ENCODE data around the gene TYMP.

Gene TYMP

GRCh38 chr22:50578776-50579310, 49.0 kb upstream of the TYMP start (continued):
- no peak for TF ChIP-seq TCF7L2 (IDR thresholded peaks at IDR 0.05; ENCODE audit: borderline replicate concordance, low read depth, low read length)
- no peak for TF ChIP-seq ZNF362 (tag by site-specific recombination; IDR thresholded peaks at IDR 0.05)
- no peak for TF ChIP-seq ZNF777 (tag by site-specific recombination; IDR thresholded peaks at IDR 0.05; ENCODE audit: borderline replicate concordance)
- TF ChIP-seq AEBP2 (tag by site-specific recombination; IDR thresholded peaks at IDR 0.05; ENCODE audit: borderline replicate concordance), result no peak

- ChIA-PET POLR2A (interaction anchor here (0.9 to 1.6 kb wide), 4 partner anchors 9 to 53 kb away, joined by 3 to 9 read pairs (median 4); partner anchors contain the start of genes SCO2 and SYCE3), CTCF (interaction anchor here (0.6 to 2.3 kb wide), 4 partner anchors 9 to 113 kb away, joined by 3 to 12 read pairs (median 4); partner anchors contain the start of gene SYCE3)
- H3K27ac ChIP-seq (ENCODE audit: extremely low read depth, low read depth, low read length), result no peak within 1 kb of the TSS
- H3K4me3 ChIP-seq (ENCODE audit: low read depth, low read length), result no peak within 1 kb of the TSS
- no peaks in the 10 kb centered on the region for H3K9me3 ChIP-seq (ENCODE audit: control insufficient read depth, insufficient read depth, low read depth, low read length)
- peaks cover 39 to 77% of the 10 kb centered on the region in 2 experiments for H3K36me3 ChIP-seq (ENCODE audit: control insufficient read depth in 2 of 2, insufficient read depth in 1 of 2, low read length in 2 of 2)
- peaks cover 3% of the 10 kb centered on the region; the same call in 1 of the 2 replicates for H3K4me1 ChIP-seq (ENCODE audit: control insufficient read depth, insufficient read depth, low read length)
- TF ChIP-seq ZFHX2 (tag by site-specific recombination; conservative IDR thresholded peaks at IDR 0.05), result peak; percentile 22; the same call in 1 of the 2 replicates
- no peak for TF ChIP-seq ZNF501 (tag by site-specific recombination; IDR thresholded peaks at IDR 0.05)
- TF ChIP-seq TSHZ1 (tag by site-specific recombination; IDR thresholded peaks at IDR 0.05; ENCODE audit: borderline replicate concordance), result no peak
- TF ChIP-seq ZNF843 (tag by site-specific recombination; IDR thresholded peaks at IDR 0.05), result no peak
- TF ChIP-seq ZNF366 (tag by site-specific recombination; conservative IDR thresholded peaks at IDR 0.05), result no peak
- no peak for TF ChIP-seq ZNF555 (tag by site-specific recombination; conservative IDR thresholded peaks at IDR 0.05)
- peak; percentile 48 for TF ChIP-seq EGR2 (tag by site-specific recombination; IDR thresholded peaks at IDR 0.05; ENCODE audit: low read depth)
- no peak for TF ChIP-seq SP2 (tag by site-specific recombination; IDR thresholded peaks at IDR 0.05)
Measured at GRCh38 chr22:50577987-50578775, 48.4 kb upstream of the TYMP start, which contains the start of gene CPT1B. TSS of gene CPT1B (minus strand) at chr22:50578427. CDS start at chr22:50577915, 512 bp downstream.

GRCh38 chr22:50577697-50577986, 47.8 kb upstream of the TYMP start:
- ChIA-PET CTCF (interaction anchor here (0.8 to 2.3 kb wide), 2 partner anchors 14 to 113 kb away, joined by 3 to 12 read pairs; partner anchors contain the start of gene SYCE3), POLR2A (interaction anchor here (1.6 to 3.3 kb wide), 2 partner anchors 14 to 52 kb away, joined by 4 to 13 read pairs; partner anchors contain the start of genes SCO2 and SYCE3)
- Histone ChIP-seq H3K27ac (ENCODE audit: extremely low read depth, low read depth, low read length) (no peak overlapping the region), H3K36me3 (ENCODE audit: control insufficient read depth in 2 of 2, insufficient read depth in 1 of 2, low read length in 2 of 2) (peaks cover 42 to 82% of the 10 kb centered on the region in 2 experiments), H3K4me3 (ENCODE audit: low read depth, low read length) (no peak overlapping the region), H3K9me3 (ENCODE audit: control insufficient read depth, insufficient read depth, low read depth, low read length) (no peaks in the 10 kb centered on the region), H3K4me1 (ENCODE audit: control insufficient read depth, insufficient read depth, low read length) (peaks cover 3% of the 10 kb centered on the region; the same call in 1 of the 2 replicates)
- TF ChIP-seq EGR2 (tag by site-specific recombination; IDR thresholded peaks at IDR 0.05; ENCODE audit: low read depth) (no peak), ZNF473 (tag by site-specific recombination; IDR thresholded peaks at IDR 0.05) (no peak), ZNF157 (tag by site-specific recombination; IDR thresholded peaks at IDR 0.05) (no peak)
